ENCODE data around the gene ADRA2A.

ADRA2A gene

DNA sequence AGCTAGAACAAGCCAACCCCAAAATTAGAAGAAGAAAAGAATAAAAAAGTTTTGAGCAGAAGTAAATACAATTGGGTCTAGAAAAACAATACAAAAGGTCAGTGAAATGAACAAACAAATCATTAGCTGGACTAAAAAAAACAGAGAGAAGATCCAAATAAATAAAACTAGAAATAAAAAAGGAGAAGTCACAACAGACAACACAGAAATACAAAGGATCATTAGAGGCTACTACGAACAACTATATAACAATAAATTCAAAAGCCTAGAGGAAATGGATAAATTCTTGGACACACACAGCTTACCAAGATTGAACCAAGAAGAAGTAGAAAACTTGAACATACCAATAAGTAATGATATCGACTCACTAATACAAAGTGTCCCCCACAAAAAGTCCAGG lies 13.4 kb upstream of the ADRA2A start:
- no peaks in the 10 kb centered on the region for H3K4me1 ChIP-seq (ENCODE audit: control insufficient read depth, insufficient read depth, low read length)
- H3K4me3 ChIP-seq (ENCODE audit: low read depth, low read length), result no peak overlapping the region
- H3K27ac ChIP-seq (ENCODE audit: extremely low read depth, low read depth, low read length), result no peak overlapping the region
- CTCF ChIA-PET, result interaction anchor here (0.7 to 2.1 kb wide), 2 partner anchors 13 to 1383 kb away, joined by 3 to 15 read pairs; partner anchors contain the start of gene ADRA2A
- no peaks in the 10 kb centered on the region for H3K36me3 ChIP-seq (ENCODE audit: control insufficient read depth in 2 of 2, insufficient read depth in 1 of 2, low read length in 2 of 2)
- POLR2A ChIA-PET, result no interaction called here
- TF ChIP-seq ZNF350 (tag by site-specific recombination; IDR thresholded peaks at IDR 0.05) (no peak), KLF9 (tag by site-specific recombination; IDR thresholded peaks at IDR 0.05; ENCODE audit: low read depth) (no peak), ZNF514 (tag by site-specific recombination; IDR thresholded peaks at IDR 0.05) (no peak), GLI2 (tag by site-specific recombination; IDR thresholded peaks at IDR 0.05; ENCODE audit: borderline replicate concordance, low read depth) (no peak), KLF1 (tag by site-specific recombination; IDR thresholded peaks at IDR 0.05) (no peak), ZNF596 (tag by site-specific recombination; IDR thresholded peaks at IDR 0.05) (no peak), ZNF221 (tag by site-specific recombination; IDR thresholded peaks at IDR 0.05; ENCODE audit: borderline replicate concordance) (no peak), ZNF768 (tag by site-specific recombination; IDR thresholded peaks at IDR 0.05) (no peak), ZNF544 (tag by site-specific recombination; IDR thresholded peaks at IDR 0.05) (no peak), ZNF677 (tag by site-specific recombination; IDR thresholded peaks at IDR 0.05) (no peak), ZNF654 (tag by site-specific recombination; IDR thresholded peaks at IDR 0.05; ENCODE audit: low read depth) (no peak), ZNF341 (tag by site-specific recombination; IDR thresholded peaks at IDR 0.05; ENCODE audit: low read depth) (no peak), ZNF426 (tag by site-specific recombination; IDR thresholded peaks at IDR 0.05) (no peak)
- TF ChIP-seq, protein P1, sequence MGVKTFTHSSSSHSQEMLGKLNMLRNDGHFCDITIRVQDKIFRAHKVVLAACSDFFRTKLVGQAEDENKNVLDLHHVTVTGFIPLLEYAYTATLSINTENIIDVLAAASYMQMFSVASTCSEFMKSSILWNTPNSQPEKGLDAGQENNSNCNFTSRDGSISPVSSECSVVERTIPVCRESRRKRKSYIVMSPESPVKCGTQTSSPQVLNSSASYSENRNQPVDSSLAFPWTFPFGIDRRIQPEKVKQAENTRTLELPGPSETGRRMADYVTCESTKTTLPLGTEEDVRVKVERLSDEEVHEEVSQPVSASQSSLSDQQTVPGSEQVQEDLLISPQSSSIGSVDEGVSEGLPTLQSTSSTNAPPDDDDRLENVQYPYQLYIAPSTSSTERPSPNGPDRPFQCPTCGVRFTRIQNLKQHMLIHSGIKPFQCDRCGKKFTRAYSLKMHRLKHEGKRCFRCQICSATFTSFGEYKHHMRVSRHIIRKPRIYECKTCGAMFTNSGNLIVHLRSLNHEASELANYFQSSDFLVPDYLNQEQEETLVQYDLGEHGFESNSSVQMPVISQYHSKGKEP (tag by site-specific recombination; IDR thresholded peaks at IDR 0.05), result no peak
- TF ChIP-seq, protein P2, sequence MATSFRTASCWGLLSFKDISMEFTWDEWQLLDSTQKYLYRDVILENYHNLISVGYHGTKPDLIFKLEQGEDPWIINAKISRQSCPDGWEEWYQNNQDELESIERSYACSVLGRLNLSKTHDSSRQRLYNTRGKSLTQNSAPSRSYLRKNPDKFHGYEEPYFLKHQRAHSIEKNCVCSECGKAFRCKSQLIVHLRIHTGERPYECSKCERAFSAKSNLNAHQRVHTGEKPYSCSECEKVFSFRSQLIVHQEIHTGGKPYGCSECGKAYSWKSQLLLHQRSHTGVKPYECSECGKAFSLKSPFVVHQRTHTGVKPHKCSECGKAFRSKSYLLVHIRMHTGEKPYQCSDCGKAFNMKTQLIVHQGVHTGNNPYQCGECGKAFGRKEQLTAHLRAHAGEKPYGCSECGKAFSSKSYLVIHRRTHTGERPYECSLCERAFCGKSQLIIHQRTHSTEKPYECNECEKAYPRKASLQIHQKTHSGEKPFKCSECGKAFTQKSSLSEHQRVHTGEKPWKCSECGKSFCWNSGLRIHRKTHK (tag by site-specific recombination; IDR thresholded peaks at IDR 0.05), result no peak
- TF ChIP-seq, protein P3, sequence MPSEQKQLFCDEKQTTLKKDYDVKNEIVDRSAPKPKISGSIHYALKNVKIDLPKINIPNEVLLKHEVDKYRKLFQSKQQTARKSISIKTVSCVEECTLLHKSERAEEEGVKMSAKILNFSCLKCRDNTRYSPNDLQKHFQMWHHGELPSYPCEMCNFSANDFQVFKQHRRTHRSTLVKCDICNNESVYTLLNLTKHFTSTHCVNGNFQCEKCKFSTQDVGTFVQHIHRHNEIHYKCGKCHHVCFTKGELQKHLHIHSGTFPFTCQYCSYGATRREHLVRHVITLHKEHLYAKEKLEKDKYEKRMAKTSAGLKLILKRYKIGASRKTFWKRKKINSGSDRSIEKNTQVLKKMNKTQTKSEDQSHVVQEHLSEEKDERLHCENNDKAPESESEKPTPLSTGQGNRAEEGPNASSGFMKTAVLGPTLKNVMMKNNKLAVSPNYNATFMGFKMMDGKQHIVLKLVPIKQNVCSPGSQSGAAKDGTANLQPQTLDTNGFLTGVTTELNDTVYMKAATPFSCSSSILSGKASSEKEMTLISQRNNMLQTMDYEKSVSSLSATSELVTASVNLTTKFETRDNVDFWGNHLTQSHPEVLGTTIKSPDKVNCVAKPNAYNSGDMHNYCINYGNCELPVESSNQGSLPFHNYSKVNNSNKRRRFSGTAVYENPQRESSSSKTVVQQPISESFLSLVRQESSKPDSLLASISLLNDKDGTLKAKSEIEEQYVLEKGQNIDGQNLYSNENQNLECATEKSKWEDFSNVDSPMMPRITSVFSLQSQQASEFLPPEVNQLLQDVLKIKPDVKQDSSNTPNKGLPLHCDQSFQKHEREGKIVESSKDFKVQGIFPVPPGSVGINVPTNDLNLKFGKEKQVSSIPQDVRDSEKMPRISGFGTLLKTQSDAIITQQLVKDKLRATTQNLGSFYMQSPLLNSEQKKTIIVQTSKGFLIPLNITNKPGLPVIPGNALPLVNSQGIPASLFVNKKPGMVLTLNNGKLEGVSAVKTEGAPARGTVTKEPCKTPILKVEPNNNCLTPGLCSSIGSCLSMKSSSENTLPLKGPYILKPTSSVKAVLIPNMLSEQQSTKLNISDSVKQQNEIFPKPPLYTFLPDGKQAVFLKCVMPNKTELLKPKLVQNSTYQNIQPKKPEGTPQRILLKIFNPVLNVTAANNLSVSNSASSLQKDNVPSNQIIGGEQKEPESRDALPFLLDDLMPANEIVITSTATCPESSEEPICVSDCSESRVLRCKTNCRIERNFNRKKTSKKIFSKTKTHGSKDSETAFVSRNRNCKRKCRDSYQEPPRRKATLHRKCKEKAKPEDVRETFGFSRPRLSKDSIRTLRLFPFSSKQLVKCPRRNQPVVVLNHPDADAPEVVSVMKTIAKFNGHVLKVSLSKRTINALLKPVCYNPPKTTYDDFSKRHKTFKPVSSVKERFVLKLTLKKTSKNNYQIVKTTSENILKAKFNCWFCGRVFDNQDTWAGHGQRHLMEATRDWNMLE (tag by site-specific recombination; conservative IDR thresholded peaks at IDR 0.05; ENCODE audit: low read depth), result no peak
- TF ChIP-seq, protein P4, sequence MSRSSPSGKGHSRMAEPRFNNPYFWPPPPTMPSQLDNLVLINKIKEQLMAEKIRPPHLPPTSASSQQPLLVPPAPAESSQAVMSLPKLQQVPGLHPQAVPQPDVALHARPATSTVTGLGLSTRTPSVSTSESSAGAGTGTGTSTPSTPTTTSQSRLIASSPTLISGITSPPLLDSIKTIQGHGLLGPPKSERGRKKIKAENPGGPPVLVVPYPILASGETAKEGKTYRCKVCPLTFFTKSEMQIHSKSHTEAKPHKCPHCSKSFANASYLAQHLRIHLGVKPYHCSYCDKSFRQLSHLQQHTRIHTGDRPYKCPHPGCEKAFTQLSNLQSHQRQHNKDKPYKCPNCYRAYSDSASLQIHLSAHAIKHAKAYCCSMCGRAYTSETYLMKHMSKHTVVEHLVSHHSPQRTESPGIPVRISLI (tag by site-specific recombination; IDR thresholded peaks at IDR 0.05), result no peak
- no peaks in the 10 kb centered on the region for H3K9me3 ChIP-seq (ENCODE audit: control insufficient read depth, insufficient read depth, low read depth, low read length)

Data from HEK293 (cell line).